Measurements from ENCODE around the gene VSIG2.

VSIG2 gene

DNA sequence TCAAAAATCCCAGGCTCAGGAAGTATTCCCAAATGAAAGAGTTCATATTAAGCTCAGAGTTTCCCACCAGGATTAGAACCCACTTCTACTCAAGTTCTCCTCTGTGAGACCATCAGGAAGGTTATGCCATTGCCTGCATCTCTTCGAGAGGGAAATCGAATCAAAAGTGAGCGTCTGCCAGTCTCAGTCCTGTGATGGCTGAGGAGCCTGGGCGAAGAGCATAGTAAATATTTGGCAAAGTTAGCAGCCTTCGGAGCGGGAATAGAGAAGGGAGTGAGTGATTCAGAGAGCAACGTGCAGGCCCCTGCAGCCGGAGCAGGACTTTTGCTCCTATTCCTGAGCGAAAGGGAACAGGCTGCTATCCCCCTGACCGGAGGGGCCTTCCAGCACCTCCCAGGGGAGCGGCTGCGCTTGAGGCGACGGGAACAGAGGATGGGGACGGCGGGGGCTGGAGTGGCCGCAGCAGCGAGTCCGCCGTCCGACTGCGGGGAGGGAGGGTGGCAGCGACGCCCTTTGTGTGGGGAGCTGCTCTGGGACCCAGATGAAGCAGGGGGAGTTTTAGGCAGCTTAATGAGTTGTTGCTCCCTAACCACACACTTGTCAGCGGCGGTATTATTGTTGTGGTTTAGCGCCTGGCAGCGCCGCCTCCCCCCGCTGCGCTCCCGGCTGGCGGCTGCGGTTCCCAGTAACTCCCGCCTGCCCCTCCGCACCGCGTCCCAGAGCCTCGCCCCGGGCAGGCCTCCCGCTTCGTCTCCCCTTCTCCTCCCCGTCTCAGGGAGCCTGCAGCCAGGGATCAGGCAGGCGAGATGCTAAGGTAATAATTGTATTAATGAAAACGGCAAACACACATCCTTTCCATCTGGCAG, 34.0 kb downstream of the VSIG2 start (continued):
- TF ChIP-seq KLF7 (tag by site-specific recombination; IDR thresholded peaks at IDR 0.05; ENCODE audit: borderline replicate concordance) (0 out of 2 replicates have a peak, but pooled peaks have one; percentile 26), KLF1 (tag by site-specific recombination; IDR thresholded peaks at IDR 0.05) (peak; percentile 30; the same call in 1 of the 2 replicates), ZBTB17 (tag by site-specific recombination; IDR thresholded peaks at IDR 0.05) (peak; percentile 83), ZNF777 (tag by site-specific recombination; IDR thresholded peaks at IDR 0.05; ENCODE audit: borderline replicate concordance) (0 out of 2 replicates have a peak, but pooled peaks have one; percentile 40), ZNF660 (tag by site-specific recombination; IDR thresholded peaks at IDR 0.05) (0 out of 2 replicates have a peak, but pooled peaks have one; percentile 29), ZNF830 (tag by site-specific recombination; IDR thresholded peaks at IDR 0.05; ENCODE audit: low read depth) (no peak), IKZF3 (tag by site-specific recombination; IDR thresholded peaks at IDR 0.05) (peak; percentile 81), GLIS1 (tag by site-specific recombination; IDR thresholded peaks at IDR 0.05) (peak; percentile 91), ZNF623 (tag by site-specific recombination; IDR thresholded peaks at IDR 0.05) (no peak), ZEB2 (tag by site-specific recombination; IDR thresholded peaks at IDR 0.05) (peak; percentile 46; the same call in 1 of the 2 replicates), ZNF157 (tag by site-specific recombination; IDR thresholded peaks at IDR 0.05) (no peak), ZNF19 (tag by site-specific recombination; IDR thresholded peaks at IDR 0.05; ENCODE audit: low read depth) (no peak), ZNF600 (tag by site-specific recombination; IDR thresholded peaks at IDR 0.05) (peak; percentile 89), ZXDB (tag by site-specific recombination; IDR thresholded peaks at IDR 0.05) (0 out of 2 replicates have a peak, but pooled peaks have one; percentile 26), WT1 (tag by site-specific recombination; IDR thresholded peaks at IDR 0.05) (peak; percentile 96), ZNF837 (tag by site-specific recombination; IDR thresholded peaks at IDR 0.05) (no peak), ZBTB48 (tag by site-specific recombination; IDR thresholded peaks at IDR 0.05) (peak; percentile 96)
- TF ChIP-seq, protein P1, sequence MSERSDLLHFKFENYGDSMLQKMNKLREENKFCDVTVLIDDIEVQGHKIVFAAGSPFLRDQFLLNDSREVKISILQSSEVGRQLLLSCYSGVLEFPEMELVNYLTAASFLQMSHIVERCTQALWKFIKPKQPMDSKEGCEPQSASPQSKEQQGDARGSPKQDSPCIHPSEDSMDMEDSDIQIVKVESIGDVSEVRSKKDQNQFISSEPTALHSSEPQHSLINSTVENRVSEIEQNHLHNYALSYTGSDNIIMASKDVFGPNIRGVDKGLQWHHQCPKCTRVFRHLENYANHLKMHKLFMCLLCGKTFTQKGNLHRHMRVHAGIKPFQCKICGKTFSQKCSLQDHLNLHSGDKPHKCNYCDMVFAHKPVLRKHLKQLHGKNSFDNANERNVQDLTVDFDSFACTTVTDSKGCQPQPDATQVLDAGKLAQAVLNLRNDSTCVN (tag by site-specific recombination; optimal IDR thresholded peaks at IDR 0.05) = peak; percentile 37

DNA sequence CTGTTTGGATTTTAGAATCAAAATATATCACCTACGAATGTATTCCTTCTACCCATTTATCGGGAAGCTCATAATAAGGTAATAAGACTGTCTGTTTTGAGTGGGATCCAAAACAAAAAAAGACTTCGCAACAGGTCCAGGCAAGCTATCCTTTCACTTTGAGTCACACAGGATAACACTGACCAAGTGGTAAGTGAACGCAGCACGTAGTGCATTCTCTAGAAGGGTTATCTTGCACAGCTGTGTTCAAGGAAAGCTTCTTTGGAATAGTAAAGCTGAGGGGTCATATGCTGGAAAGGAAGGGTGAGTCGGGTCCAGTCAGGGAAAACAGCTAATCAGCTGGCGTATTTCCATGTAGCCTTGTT, 34.7 kb downstream of the VSIG2 start:
- TF ChIP-seq ZNF140 (tag by site-specific recombination; IDR thresholded peaks at IDR 0.05) (no peak), SCRT2 (tag by site-specific recombination; IDR thresholded peaks at IDR 0.05) (peak; percentile 37; the same call in 1 of the 2 replicates), SCRT1 (tag by site-specific recombination; IDR thresholded peaks at IDR 0.05; ENCODE audit: borderline replicate concordance) (0 out of 2 replicates have a peak, but pooled peaks have one; percentile 40)

DNA sequence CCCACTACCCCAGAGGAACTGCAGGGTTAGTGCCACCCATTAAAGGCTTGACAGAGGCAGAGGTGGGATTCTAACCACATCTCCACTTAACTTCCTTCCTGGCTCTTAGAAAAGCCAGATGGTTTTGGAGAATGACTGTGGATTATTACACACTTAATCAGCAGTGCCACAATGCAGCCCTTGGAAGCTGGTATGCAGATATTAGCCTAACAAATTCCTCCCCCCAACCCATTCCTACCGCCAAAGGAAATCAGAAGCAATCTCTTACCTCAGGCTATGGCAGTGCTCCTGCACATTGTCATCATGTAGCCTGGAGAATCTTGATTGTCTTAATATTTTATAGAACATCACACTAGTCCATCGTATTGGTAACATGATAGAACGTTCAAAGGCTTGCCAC, 35.5 kb downstream of the VSIG2 start:
- no peaks in the 10 kb centered on the region for H3K9me3 ChIP-seq (ENCODE audit: control insufficient read depth, insufficient read depth, low read depth, low read length)
- no peak overlapping the region for H3K27ac ChIP-seq (ENCODE audit: extremely low read depth, low read depth, low read length)
- no peaks in the 10 kb centered on the region for H3K36me3 ChIP-seq (ENCODE audit: control insufficient read depth in 2 of 2, insufficient read depth in 1 of 2, low read length in 2 of 2)
- POLR2A ChIA-PET = no interaction called here
- H3K4me3 ChIP-seq (ENCODE audit: low read depth, low read length) = no peak overlapping the region
- CTCF ChIA-PET = interaction anchor here (0.6 to 1.7 kb wide), 3 partner anchors 29 to 1008 kb away, joined by 3 to 4 read pairs (median 3); no protein-coding TSS in a partner anchor
- H3K4me1 ChIP-seq (ENCODE audit: control insufficient read depth, insufficient read depth, low read length) = no peaks in the 10 kb centered on the region
- TF ChIP-seq, protein P2, sequence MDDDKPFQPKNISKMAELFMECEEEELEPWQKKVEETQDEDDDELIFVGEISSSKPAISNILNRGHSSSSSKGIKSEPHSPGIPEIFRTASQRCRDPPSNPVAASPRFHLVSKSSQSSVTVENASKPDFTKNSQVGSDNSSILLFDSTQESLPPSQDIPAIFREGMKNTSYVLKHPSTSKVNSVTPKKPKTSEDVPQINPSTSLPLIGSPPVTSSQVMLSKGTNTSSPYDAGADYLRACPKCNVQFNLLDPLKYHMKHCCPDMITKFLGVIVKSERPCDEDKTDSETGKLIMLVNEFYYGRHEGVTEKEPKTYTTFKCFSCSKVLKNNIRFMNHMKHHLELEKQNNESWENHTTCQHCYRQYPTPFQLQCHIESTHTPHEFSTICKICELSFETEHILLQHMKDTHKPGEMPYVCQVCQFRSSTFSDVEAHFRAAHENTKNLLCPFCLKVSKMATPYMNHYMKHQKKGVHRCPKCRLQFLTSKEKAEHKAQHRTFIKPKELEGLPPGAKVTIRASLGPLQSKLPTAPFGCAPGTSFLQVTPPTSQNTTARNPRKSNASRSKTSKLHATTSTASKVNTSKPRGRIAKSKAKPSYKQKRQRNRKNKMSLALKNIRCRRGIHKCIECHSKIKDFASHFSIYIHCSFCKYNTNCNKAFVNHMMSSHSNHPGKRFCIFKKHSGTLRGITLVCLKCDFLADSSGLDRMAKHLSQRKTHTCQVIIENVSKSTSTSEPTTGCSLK (tag by site-specific recombination; IDR thresholded peaks at IDR 0.05) = no peak
- TF ChIP-seq, protein P3, sequence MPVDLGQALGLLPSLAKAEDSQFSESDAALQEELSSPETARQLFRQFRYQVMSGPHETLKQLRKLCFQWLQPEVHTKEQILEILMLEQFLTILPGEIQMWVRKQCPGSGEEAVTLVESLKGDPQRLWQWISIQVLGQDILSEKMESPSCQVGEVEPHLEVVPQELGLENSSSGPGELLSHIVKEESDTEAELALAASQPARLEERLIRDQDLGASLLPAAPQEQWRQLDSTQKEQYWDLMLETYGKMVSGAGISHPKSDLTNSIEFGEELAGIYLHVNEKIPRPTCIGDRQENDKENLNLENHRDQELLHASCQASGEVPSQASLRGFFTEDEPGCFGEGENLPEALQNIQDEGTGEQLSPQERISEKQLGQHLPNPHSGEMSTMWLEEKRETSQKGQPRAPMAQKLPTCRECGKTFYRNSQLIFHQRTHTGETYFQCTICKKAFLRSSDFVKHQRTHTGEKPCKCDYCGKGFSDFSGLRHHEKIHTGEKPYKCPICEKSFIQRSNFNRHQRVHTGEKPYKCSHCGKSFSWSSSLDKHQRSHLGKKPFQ (tag by site-specific recombination; IDR thresholded peaks at IDR 0.05) = no peak
- TF ChIP-seq ZNF391 (tag by site-specific recombination; IDR thresholded peaks at IDR 0.05; ENCODE audit: borderline replicate concordance, low read depth) = no peak
- no peak for TF ChIP-seq ZNF423 (tag by site-specific recombination; IDR thresholded peaks at IDR 0.05)
- TF ChIP-seq, protein P4, sequence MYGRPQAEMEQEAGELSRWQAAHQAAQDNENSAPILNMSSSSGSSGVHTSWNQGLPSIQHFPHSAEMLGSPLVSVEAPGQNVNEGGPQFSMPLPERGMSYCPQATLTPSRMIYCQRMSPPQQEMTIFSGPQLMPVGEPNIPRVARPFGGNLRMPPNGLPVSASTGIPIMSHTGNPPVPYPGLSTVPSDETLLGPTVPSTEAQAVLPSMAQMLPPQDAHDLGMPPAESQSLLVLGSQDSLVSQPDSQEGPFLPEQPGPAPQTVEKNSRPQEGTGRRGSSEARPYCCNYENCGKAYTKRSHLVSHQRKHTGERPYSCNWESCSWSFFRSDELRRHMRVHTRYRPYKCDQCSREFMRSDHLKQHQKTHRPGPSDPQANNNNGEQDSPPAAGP (tag by site-specific recombination; IDR thresholded peaks at IDR 0.05) = no peak

More for the DNA sequence above, 34.7 kb downstream of the VSIG2 start:
- no peaks in the 10 kb centered on the region for H3K36me3 ChIP-seq (ENCODE audit: control insufficient read depth in 2 of 2, insufficient read depth in 1 of 2, low read length in 2 of 2)
- ChIA-PET POLR2A (interaction anchor here (1.0 kb wide), 1 partner anchor 44 kb away, joined by 5 read pairs; the partner anchor contains the start of genes SIAE and SPA17), CTCF (interaction anchor here (0.6 to 1.1 kb wide), 4 partner anchors 22 to 1009 kb away, joined by 3 read pairs; no protein-coding TSS in a partner anchor)
- H3K4me1 ChIP-seq (ENCODE audit: control insufficient read depth, insufficient read depth, low read length) = no peaks in the 10 kb centered on the region
- no peaks in the 10 kb centered on the region for H3K9me3 ChIP-seq (ENCODE audit: control insufficient read depth, insufficient read depth, low read depth, low read length)
- H3K4me3 ChIP-seq (ENCODE audit: low read depth, low read length) = no peak overlapping the region
- no peak overlapping the region for H3K27ac ChIP-seq (ENCODE audit: extremely low read depth, low read depth, low read length)
